Fibroblast of the conjunctiva (primary cell): ENCODE measurements around the gene TXNDC16.

Experiments
- DNase-seq: peaks from one replicate; pipeline ENCODE4 v3.0.0-alpha.2; 2010; ENCODE audit warnings: low read depth

TXNDC16 gene

DNA sequence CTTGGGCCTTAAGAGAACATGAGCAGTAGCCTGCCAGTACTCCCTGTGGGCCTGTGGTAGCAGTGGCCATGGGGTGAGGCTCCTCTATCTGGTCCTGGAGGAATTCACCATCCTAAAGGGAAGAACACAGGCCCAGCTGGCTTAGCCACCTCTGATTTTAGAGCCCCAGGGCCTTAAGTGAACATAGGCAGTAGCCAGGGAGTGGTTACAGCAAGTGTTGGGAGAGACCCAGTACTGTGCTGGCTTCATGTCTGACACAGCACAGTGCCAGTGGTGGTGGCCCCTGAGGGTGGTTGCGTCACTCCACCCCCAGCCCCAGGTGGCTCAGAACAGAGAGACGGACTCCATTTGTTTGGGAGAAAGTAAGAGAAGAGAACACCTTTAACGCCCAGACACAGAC is 105.1 kb downstream of the TXNDC16 start:
- DNase-seq: no peak

DNA sequence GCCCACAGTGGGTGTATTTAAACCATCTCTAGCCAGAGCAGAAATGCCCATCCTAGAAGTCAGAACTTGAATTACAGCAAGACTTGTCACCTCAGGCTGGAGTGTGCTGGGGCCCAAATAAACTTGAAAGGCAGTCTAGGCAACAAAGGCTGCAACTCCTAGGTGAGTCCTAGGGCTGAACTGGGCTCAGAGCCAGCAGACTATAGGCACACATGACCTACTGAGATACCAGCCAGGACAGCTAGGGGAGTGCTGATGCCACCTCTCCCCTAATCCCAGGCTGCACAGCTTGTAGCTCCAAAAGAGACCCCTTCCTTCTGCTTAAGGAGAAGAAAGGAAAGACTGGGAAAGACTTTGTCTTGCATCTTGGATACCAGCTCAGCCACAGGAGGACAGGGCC is 106.0 kb downstream of the TXNDC16 start:
- DNase-seq: no peak

DNA sequence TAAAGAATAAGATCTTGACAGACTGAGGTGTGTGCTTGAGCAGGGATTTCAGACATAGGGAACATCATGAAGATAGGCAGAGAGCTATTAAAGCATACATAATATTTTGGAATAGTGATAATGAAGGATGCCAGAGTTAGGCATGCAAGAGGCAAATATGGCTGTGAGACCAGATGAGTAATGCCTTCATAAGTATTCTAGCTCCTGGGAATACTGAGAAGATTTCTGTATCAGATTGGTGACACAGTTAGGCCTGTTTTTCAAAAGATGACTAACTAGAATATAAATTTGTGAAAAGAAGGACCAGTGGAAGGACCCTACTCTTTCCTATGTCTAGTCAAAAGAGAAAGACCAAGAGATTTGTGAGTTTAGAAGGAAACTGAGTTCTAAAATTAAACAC is 108.8 kb downstream of the TXNDC16 start:
- DNase-seq: no peak

- no peak for DNase-seq
These were observed 109.7 kb downstream of the TXNDC16 start for GRCh38 chr14:52442602-52443001.

- no peak for DNase-seq
These were observed 110.1 kb downstream of the TXNDC16 start for GRCh38 chr14:52442166-52442565.

- no peak for DNase-seq
These were observed 112.8 kb downstream of the TXNDC16 start for GRCh38 chr14:52439476-52439875.

- no peak for DNase-seq
These were observed 117.3 kb downstream of the TXNDC16 start for GRCh38 chr14:52434955-52435354.

GRCh38 chr14:52430474-52430873 is 121.8 kb downstream of the TXNDC16 start:
- DNase-seq: no peak

DNA sequence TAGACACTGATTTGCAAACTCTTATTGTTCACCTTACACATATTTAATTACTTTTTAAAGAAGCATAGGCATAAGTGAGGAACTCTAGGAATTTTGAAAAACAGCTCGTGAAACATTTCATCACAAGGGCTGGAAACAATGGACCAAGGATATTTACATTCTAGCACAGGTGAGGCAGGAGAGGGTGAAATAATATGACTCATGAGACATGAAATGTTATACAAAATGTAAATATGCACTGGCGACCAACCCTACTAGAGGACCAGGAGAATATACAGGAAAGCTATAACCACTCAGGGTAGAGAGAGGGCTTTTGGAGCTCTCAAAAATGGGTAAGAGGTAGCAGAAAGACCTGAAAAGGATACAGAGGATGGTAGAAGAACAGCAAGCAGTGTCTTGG is 122.9 kb downstream of the TXNDC16 start:
- DNase-seq: no peak

DNA sequence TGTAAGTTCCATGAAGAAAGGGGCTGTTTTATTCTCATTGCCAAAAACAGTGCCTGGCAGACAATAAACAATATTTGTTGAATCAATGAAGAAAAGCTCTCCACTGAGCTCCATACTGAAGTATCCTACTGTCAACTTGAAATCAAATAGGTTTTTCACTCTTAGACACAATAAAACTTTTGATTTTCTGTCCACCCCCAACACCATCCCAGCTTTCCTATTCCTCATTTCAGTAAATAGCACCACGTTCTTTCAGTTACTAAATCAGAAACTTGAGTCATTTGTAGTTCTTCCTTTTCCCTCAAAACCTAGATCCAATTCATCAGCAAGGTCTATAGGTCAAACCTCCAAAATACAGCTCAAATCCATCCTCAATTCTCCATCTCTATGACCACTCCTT is 124.8 kb downstream of the TXNDC16 start:
- no peak for DNase-seq

- DNase-seq: no peak
These were observed 129.5 kb downstream of the TXNDC16 start for GRCh38 chr14:52422650-52423356.

GRCh38 chr14:52417139-52417538 is 135.2 kb downstream of the TXNDC16 start:
- no peak for DNase-seq

GRCh38 chr14:52413729-52414408 is 138.4 kb downstream of the TXNDC16 start:
- peak; percentile 44 for DNase-seq

- peak; percentile 5 for DNase-seq
These were observed 139.9 kb downstream of the TXNDC16 start for GRCh38 chr14:52412426-52412825.

GRCh38 chr14:52405314-52405713 is 147.0 kb downstream of the TXNDC16 start:
- DNase-seq: no peak

- no peak for DNase-seq
These were observed 149.3 kb downstream of the TXNDC16 start for GRCh38 chr14:52402812-52403526.

DNA sequence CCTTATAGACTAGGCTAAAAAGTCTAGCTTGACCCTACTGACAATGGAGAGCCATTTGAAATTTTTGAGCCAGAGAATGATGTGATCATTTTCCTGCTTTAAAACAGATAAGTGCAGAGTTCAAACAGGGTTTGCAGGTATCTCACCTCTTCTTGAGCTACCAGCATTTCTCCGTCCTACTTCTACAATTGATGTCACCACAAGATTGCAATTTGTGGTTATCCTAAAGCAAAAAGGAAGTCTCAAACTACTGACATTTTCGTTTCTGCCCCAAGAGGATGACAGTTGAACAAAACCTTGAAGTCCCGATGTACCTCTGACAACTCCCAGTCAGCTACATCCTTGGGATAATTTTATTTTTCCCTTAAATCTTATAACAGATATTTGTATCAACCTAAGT is 151.5 kb downstream of the TXNDC16 start:
- no peak for DNase-seq

DNA sequence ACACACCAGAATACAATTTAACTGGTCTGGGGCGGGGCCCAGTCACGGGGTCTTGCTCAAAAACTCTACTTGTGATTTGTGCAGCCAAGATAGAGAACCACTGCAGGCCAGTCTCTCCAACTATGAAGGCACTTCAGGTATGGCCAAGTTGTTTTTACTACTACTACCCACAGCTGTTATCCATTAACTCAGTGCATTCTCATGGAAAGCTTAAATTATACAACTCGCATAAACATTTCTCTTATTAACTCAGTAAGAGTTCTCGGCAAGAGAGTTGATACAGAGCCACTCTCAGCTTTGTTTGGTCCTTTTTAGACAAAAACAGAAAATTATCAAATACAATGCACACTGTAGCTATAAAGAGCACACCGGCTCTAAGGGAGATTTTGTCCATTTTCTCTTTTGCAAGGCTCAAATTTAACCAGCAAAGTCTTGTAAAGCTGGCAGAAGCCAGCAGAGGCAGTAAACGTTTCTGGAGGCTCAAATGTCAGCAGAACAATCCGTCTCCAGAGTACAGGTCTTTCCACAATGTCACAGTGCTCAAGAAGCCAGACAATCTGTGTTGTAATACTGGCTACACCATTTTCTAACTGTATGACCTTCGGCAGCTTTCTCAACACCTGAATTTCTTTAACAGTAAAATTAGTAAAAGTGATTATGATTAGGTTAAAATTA is 152.2 kb downstream of the TXNDC16 start:
- DNase-seq: peak; percentile 48

DNA sequence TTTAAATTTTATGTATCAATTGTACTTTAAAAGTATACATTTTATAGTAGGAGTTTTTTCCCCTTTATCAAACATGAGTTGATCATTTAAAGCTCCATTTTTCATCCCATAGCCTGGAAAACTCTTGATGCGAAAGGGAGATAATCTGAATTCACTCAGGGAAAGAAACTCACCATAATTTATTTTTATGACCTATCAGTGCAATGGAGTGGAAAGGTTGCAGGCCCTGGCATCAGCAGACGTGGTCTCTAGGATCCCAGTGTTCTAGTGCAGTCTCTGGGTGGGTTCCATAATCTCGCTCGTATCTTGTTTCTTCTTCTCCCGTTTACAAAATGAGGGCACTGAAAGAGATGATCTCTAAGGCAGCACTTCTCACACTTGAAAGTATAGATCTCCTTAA is 153.2 kb downstream of the TXNDC16 start:
- DNase-seq: no peak

DNA sequence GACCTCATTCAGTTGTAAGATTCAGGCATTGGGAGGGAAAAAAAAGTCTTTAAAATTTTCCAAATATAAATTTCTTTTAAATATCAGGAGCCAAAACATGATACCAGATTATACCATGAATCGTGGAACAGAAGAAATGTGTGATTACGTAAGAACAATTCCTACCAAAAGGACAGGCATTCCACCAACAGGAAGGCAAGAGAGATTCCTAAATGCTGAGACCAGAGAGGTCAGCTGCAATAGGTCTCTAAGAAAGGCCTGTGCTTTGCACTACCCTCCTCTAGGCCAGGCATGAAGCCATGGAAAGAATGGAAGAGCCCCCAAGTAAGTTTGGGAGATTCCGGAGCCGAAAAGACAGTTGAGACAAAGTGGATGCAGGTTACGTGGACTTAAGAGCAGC is 154.5 kb downstream of the TXNDC16 start:
- no peak for DNase-seq

GRCh38 chr14:52395728-52396127 is 156.6 kb downstream of the TXNDC16 start:
- DNase-seq: no peak

GRCh38 chr14:52391881-52392615 is 160.3 kb downstream of the TXNDC16 start:
- peak; percentile 67 for DNase-seq
